ENCODE measurements around the gene NFIC. TPM values are rescaled to one million over a fixed set of nuclear protein-coding genes. Genes with fewer than 3 reads are reported as not detected.
A peak's percentile ranks its signal among the peaks of the same experiment; 100 is the strongest.

Gene NFIC
- total and polyA plus RNA-seq, 4 donors: 12.8 to 100 (median 75.1) TPM

DNA sequence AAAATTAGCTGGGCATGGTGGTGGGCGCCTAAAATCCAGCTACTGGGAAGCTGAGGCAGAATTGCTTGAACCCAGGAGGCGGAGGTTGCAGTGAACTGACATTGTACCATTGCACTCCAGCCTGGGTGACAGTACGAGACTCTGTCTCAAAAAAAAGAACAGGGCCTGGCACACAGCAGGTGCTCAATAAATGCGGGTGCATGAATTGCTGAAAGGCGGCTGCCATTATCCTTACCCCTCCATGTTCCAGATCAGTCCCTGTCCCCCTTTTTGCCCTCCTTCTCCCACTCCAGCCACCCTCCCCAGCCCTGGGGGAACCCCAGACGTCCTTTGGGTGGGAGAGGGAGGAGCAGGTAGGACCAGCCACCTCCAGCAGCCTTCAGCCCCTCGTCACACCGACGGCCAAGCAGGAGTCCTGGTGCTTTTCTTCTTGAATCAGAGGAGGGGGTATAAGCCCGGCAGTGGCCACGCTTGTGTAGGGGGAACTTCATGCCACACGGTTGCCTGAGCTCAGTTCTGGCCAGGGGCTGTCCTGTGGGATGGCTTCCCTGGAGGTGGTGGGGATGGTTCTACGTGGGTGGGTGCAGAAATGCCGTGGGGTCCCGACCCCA lies 20.4 kb upstream of the NFIC start:
- Histone ChIP-seq H3K4me1 (ENCODE audit: control insufficient read depth in 4 of 4, insufficient read depth in 4 of 4, low read length in 3 of 4) (peaks cover 14 to 49% (median 25%) of the 10 kb centered on the region in 4 donors), H3K36me3 (ENCODE audit: control insufficient read depth in 4 of 4, insufficient read depth in 3 of 4, low read depth in 1 of 4, low read length in 3 of 4) (no peaks in the 10 kb centered on the region), H3K9me3 (ENCODE audit: control insufficient read depth in 4 of 4, low read length in 3 of 4) (no peaks in the 10 kb centered on the region), H3K27ac (ENCODE audit: low read depth in 1 of 2, low read length in 2 of 2) (peak overlapping the region; percentile 78 to 80), H3K9ac (ENCODE audit: low read depth in 1 of 2, low read length in 2 of 2) (peak overlapping the region; percentile 34 to 49), H3K27me3 (ENCODE audit: control insufficient read depth in 4 of 4, insufficient read depth in 4 of 4, low read length in 3 of 4) (no peaks in the 10 kb centered on the region), H3K4me3 (ENCODE audit: low read depth in 1 of 3, low read length in 3 of 3) (no peak overlapping the region)
- no peak for DNase-seq (ENCODE audit: low spot score)
- 78% methylated on average over 15 of the region's 15 CpGs for WGBS
- TF ChIP-seq, protein P1, sequence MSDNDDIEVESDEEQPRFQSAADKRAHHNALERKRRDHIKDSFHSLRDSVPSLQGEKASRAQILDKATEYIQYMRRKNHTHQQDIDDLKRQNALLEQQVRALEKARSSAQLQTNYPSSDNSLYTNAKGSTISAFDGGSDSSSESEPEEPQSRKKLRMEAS (IDR thresholded peaks at IDR 0.05): no peak
- TF ChIP-seq, protein P2, sequence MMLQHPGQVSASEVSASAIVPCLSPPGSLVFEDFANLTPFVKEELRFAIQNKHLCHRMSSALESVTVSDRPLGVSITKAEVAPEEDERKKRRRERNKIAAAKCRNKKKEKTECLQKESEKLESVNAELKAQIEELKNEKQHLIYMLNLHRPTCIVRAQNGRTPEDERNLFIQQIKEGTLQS (IDR thresholded peaks at IDR 0.05): no peak
- TF ChIP-seq RXRA (IDR thresholded peaks at IDR 0.05) (no peak), FOXA1 (IDR thresholded peaks at IDR 0.05) (no peak), TAF1 (conservative IDR thresholded peaks at IDR 0.05) (no peak), JUND (IDR thresholded peaks at IDR 0.05) (no peak), HNF4A (conservative IDR thresholded peaks at IDR 0.05) (no peak)

DNA sequence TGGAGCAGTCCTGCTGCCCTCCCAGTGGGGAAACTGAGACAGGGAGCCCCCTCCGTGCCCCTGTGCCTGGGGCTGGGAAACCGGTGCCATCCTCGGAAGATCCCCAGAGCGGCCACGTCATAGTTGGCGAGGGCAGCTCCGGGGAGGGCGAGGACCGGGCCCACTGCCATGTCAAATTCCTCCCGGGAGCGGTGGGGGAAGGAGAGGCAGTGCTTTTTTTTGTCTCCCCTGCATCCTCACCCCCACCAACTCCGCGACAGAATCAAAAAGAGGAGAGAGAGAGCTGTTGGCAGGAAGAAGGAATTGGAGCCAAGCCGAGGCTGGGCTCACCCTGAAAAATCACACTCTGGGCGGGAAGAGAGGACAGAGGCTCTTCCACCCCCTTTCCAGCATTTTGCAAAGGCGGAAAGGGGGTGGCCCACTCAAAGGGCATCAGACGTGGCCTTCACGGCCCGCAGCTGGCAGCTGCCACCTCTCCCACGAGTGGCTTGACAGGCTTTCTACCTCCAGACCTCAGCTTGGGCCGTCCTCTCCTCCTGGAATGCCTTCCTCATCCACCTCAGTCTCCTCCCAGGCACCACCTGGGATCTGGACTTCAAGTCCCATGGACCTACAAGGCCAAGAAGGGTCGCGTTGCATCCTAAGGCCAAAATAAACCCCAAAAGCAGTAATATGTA lies 19.6 kb upstream of the NFIC start:
- no peaks in the 10 kb centered on the region for H3K27me3 ChIP-seq (ENCODE audit: control insufficient read depth in 4 of 4, insufficient read depth in 4 of 4, low read length in 3 of 4)
- no peak for DNase-seq (ENCODE audit: low spot score)
- H3K27ac ChIP-seq (ENCODE audit: low read depth in 1 of 2, low read length in 2 of 2): peak overlapping the region; percentile 78 to 80
- H3K9me3 ChIP-seq (ENCODE audit: control insufficient read depth in 4 of 4, low read length in 3 of 4): no peaks in the 10 kb centered on the region
- 18% methylated on average over 23 of the region's 23 CpGs for WGBS
- H3K36me3 ChIP-seq (ENCODE audit: control insufficient read depth in 4 of 4, insufficient read depth in 3 of 4, low read depth in 1 of 4, low read length in 3 of 4): no peaks in the 10 kb centered on the region
- TF ChIP-seq, protein P3, sequence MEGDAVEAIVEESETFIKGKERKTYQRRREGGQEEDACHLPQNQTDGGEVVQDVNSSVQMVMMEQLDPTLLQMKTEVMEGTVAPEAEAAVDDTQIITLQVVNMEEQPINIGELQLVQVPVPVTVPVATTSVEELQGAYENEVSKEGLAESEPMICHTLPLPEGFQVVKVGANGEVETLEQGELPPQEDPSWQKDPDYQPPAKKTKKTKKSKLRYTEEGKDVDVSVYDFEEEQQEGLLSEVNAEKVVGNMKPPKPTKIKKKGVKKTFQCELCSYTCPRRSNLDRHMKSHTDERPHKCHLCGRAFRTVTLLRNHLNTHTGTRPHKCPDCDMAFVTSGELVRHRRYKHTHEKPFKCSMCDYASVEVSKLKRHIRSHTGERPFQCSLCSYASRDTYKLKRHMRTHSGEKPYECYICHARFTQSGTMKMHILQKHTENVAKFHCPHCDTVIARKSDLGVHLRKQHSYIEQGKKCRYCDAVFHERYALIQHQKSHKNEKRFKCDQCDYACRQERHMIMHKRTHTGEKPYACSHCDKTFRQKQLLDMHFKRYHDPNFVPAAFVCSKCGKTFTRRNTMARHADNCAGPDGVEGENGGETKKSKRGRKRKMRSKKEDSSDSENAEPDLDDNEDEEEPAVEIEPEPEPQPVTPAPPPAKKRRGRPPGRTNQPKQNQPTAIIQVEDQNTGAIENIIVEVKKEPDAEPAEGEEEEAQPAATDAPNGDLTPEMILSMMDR (IDR thresholded peaks at IDR 0.05; ENCODE audit: low read depth, low read length, missing input control): no peak
- TF ChIP-seq EGR1 (IDR thresholded peaks at IDR 0.05; ENCODE audit: low read depth in 2 of 2) (peak in 1 of 2 donors; percentile 70), FOXA1 (IDR thresholded peaks at IDR 0.05) (no peak), HNF4G (IDR thresholded peaks at IDR 0.05) (no peak), SP1 (IDR thresholded peaks at IDR 0.05) (peak; percentile 71), RAD21 (IDR thresholded peaks at IDR 0.05) (peak; percentile 51 to 68), FOXA2 (IDR thresholded peaks at IDR 0.05) (no peak), GABPA (IDR thresholded peaks at IDR 0.05 in 1 of 2, conservative IDR thresholded peaks at IDR 0.05 in 1 of 2) (peak in 1 of 2 donors; percentile 41), JUND (IDR thresholded peaks at IDR 0.05) (peak in 1 of 2 donors; percentile 43), RXRA (IDR thresholded peaks at IDR 0.05) (peak; percentile 72 to 92), YY1 (IDR thresholded peaks at IDR 0.05) (peak; percentile 73), TAF1 (conservative IDR thresholded peaks at IDR 0.05) (no peak), HNF4A (conservative IDR thresholded peaks at IDR 0.05) (peak; percentile 39 to 70), NR2F2 (IDR thresholded peaks at IDR 0.05) (peak; percentile 63)
- TF ChIP-seq, protein P2 (IDR thresholded peaks at IDR 0.05): no peak
- TF ChIP-seq, protein P1 (IDR thresholded peaks at IDR 0.05): peak; percentile 91
- TF ChIP-seq, protein P4, sequence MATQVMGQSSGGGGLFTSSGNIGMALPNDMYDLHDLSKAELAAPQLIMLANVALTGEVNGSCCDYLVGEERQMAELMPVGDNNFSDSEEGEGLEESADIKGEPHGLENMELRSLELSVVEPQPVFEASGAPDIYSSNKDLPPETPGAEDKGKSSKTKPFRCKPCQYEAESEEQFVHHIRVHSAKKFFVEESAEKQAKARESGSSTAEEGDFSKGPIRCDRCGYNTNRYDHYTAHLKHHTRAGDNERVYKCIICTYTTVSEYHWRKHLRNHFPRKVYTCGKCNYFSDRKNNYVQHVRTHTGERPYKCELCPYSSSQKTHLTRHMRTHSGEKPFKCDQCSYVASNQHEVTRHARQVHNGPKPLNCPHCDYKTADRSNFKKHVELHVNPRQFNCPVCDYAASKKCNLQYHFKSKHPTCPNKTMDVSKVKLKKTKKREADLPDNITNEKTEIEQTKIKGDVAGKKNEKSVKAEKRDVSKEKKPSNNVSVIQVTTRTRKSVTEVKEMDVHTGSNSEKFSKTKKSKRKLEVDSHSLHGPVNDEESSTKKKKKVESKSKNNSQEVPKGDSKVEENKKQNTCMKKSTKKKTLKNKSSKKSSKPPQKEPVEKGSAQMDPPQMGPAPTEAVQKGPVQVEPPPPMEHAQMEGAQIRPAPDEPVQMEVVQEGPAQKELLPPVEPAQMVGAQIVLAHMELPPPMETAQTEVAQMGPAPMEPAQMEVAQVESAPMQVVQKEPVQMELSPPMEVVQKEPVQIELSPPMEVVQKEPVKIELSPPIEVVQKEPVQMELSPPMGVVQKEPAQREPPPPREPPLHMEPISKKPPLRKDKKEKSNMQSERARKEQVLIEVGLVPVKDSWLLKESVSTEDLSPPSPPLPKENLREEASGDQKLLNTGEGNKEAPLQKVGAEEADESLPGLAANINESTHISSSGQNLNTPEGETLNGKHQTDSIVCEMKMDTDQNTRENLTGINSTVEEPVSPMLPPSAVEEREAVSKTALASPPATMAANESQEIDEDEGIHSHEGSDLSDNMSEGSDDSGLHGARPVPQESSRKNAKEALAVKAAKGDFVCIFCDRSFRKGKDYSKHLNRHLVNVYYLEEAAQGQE (IDR thresholded peaks at IDR 0.05): peak; percentile 61
- TF ChIP-seq, protein P5, sequence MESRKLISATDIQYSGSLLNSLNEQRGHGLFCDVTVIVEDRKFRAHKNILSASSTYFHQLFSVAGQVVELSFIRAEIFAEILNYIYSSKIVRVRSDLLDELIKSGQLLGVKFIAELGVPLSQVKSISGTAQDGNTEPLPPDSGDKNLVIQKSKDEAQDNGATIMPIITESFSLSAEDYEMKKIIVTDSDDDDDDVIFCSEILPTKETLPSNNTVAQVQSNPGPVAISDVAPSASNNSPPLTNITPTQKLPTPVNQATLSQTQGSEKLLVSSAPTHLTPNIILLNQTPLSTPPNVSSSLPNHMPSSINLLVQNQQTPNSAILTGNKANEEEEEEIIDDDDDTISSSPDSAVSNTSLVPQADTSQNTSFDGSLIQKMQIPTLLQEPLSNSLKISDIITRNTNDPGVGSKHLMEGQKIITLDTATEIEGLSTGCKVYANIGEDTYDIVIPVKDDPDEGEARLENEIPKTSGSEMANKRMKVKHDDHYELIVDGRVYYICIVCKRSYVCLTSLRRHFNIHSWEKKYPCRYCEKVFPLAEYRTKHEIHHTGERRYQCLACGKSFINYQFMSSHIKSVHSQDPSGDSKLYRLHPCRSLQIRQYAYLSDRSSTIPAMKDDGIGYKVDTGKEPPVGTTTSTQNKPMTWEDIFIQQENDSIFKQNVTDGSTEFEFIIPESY (IDR thresholded peaks at IDR 0.05): peak; percentile 75
- peaks cover 14 to 49% (median 25%) of the 10 kb centered on the region in 4 donors for H3K4me1 ChIP-seq (ENCODE audit: control insufficient read depth in 4 of 4, insufficient read depth in 4 of 4, low read length in 3 of 4)
- no peak overlapping the region for H3K4me3 ChIP-seq (ENCODE audit: low read depth in 1 of 3, low read length in 3 of 3)
- H3K9ac ChIP-seq (ENCODE audit: low read depth in 1 of 2, low read length in 2 of 2): peak overlapping the region; percentile 49 to 86
